Activated CD4-positive, alpha-beta T cell treated with anti-CD3 and anti-CD28 coated beads, Interleukin-2, amount 50 U/mL, for 4 hours (primary cell): ENCODE data around the gene ITGA2B.
A peak's percentile ranks its signal among the peaks of the same experiment; 100 is the strongest.
"Not testable (repeated sequence)": the region's sequence is repeated elsewhere in the genome, so short reads cannot be mapped to it uniquely, and the experiment has no call there.

Experiments
- DNase-seq, 2 experiments: peaks; one replicate each; pipeline ENCODE4 v3.0.0-alpha.2; 2020

ITGA2B gene

GRCh38 chr17:44351961-44352827, 37.3 kb downstream of the ITGA2B start:
- DNase-seq = no peak

GRCh38 chr17:44351464-44351863, 38.0 kb downstream of the ITGA2B start:
- no peak for DNase-seq

DNA sequence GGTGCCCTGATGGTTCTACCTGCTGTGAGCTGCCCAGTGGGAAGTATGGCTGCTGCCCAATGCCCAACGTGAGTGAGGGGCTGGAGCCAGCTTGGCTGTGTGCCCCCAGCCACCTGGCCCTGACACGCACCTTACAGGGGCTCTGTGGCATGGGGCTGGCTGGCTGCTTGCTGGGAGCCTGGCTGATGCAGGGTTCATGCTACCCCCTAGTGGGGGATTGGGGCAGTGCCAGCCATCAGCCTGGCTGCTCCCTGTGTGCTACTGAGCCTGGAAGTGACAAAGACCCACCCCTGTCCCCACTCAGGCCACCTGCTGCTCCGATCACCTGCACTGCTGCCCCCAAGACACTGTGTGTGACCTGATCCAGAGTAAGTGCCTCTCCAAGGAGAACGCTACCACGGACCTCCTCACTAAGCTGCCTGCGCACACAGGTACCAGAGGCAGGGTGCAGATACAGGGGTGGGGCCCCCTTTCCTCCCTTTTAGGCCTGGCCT, 38.7 kb downstream of the ITGA2B start:
- DNase-seq = peak; percentile 68 to 69

- DNase-seq = no peak
Measured at GRCh38 chr17:44349553-44350070, 39.8 kb downstream of the ITGA2B start.

- no peak for DNase-seq
Measured at GRCh38 chr17:44348988-44349364, 40.5 kb downstream of the ITGA2B start.

- no peak for DNase-seq
Measured at GRCh38 chr17:44348234-44348987, 41.0 kb downstream of the ITGA2B start.

- DNase-seq = not testable (repeated sequence)
Measured at GRCh38 chr17:44347206-44348055, 42.0 kb downstream of the ITGA2B start.

- DNase-seq = no peak
Measured at GRCh38 chr17:44346064-44346844, 43.2 kb downstream of the ITGA2B start.

GRCh38 chr17:44345454-44346026, 43.9 kb downstream of the ITGA2B start:
- no peak for DNase-seq

DNA sequence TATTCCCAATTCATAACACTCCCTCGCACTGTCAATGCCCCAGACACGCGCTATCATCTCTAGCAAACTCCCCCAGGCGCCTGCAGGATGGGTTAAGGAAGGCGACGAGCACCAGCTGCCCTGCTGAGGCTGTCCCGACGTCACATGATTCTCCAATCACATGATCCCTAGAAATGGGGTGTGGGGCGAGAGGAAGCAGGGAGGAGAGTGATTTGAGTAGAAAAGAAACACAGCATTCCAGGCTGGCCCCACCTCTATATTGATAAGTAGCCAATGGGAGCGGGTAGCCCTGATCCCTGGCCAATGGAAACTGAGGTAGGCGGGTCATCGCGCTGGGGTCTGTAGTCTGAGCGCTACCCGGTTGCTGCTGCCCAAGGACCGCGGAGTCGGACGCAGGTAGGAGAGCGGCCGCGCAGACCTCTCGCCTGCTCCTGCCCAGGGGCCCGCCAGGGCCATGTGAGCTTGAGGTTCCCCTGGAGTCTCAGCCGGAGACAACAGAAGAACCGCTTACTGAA, 44.5 kb downstream of the ITGA2B start, which contains the start of gene GRN:
Gene GRN (plus strand): TSS at position 364 of the 515 bp plus-strand sequence. CDS start 3,863 bp downstream, outside the sequence.
- DNase-seq = peak; percentile 76 to 78

DNA sequence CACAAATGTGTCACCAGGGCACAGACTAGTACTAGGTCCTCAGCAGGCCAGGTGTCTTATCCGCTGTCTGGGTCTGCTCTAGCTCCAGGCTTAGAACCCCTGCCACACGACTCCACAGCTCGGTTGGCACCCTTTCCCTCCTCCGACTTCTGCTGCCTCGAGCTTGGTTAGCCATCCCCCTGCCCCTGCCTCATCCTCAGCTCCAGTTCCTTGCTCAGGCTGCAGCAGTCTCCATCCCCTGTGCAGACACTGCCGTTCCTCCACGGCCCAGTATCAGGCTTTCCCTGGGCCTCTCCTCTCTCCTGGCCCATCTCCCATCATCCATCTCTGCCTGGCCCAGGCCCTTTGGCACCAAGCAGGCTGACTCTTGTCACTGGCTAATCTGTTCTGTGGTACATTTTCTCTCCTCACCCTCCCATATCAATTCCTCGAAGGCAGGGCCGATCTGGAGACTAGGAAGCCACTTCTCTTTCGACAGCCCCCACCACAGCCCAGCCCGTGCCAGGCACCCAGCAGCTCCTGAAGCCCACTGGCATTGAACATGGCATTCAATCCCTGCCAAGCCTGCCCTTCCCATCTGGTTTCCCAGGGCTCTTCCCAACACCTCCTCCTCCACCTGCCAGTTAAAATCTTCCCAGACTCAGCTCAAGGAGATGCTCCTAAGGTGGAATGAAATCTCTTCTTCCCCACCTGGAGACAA, 45.8 kb downstream of the ITGA2B start:
- no peak for DNase-seq

GRCh38 chr17:44340553-44340952, 48.9 kb downstream of the ITGA2B start:
- not testable (repeated sequence) for DNase-seq

DNA sequence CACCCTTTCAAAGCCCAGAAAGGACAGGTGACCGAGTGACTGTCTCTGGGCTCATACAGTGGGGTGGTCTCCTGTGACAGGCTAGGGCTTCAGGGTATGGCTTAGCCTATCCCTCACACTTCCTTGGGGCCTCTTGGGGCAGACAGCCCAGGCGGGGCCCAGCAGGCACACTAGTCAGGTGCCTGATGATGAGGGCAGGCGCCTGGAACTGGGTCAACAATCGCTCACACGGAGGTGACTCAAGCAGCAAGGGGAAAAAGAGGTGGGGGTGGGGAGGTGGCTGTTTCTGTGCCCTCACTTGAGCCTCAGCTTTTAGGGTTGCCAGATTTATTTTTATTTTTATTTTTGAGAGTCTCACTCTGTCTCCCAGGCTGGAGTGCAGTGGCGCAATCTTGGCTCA, 50.7 kb downstream of the ITGA2B start:
- no peak for DNase-seq

GRCh38 chr17:44335968-44336367, 53.5 kb downstream of the ITGA2B start:
- DNase-seq = no peak

- DNase-seq = no peak
Measured at GRCh38 chr17:44335564-44335963, 53.9 kb downstream of the ITGA2B start.

DNA sequence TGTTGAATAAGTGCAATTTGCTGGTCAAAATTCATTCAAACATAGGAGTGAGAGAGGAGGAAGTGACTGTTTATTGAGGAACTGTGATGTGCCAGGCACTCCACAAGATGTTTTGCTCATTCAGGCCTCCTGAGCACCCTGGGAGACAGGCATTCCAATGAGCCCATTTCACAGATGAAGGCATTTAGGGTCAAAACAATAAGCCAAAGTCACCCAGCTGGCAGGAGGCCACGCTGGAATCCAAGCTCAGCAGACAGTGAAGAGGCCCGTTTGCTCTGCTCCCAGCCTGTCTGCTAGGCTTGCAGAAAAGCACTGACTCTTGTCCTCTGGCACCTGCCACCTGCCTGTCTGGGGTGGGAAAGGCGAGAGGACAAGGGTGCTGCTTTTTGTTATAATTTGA, 54.7 kb downstream of the ITGA2B start:
- no peak for DNase-seq

DNA sequence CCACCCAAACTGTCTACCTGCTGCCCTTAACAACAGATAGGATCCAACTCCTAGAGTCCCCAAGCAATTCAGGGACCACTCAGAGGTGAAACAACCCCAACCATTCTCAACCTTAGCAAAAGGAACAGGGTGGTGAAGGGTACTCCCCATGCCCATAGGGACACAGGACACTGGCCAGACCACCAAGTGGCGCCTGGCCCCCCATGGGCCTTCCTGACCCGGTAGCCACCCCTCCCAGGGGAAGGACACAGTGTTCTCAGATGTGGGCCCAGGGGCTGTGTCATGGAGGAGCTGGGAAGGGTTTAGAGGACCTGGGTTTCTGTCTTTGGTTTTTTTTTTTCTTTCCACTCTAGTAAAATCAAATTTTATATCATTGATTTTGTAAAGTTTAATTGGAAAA, 55.1 kb downstream of the ITGA2B start:
- DNase-seq = no peak

GRCh38 chr17:44333371-44333770, 56.1 kb downstream of the ITGA2B start:
- DNase-seq = no peak

GRCh38 chr17:44331249-44331760, 58.1 kb downstream of the ITGA2B start:
- DNase-seq = peak; percentile 57 to 58

GRCh38 chr17:44330263-44330662, 59.2 kb downstream of the ITGA2B start:
- not testable (repeated sequence) for DNase-seq
